Skeletal muscle tissue (tissue), 4 donors: ENCODE results near the gene WBP11. TPM values are rescaled to one million over a fixed set of nuclear protein-coding genes. Genes with fewer than 3 reads are reported as not detected.

Source experiments
- H3K27ac ChIP-seq: one replicate; pipeline ENCODE4 v1.7.0; 2013; ENCODE audit warnings: mild to moderate bottlenecking, low read depth, low read length, inconsistent platforms
- H3K27me3 ChIP-seq, 3 donors: one replicate each; pipeline ENCODE4 v1.7.0; 2013; ENCODE audit warnings: low read length in 3 of 3; ENCODE audit not compliant: control insufficient read depth in 3 of 3, insufficient read depth in 3 of 3
- H3K36me3 ChIP-seq, 3 donors: one replicate each; pipeline ENCODE4 v1.7.0; 2013; ENCODE audit warnings: low read length in 3 of 3; ENCODE audit not compliant: control insufficient read depth in 3 of 3, insufficient read depth in 3 of 3
- H3K4me1 ChIP-seq, 3 donors: one replicate each; pipeline ENCODE4 v1.7.0; 2013; ENCODE audit warnings: low read length in 3 of 3, mild to moderate bottlenecking in 3 of 3; ENCODE audit not compliant: control insufficient read depth in 3 of 3, insufficient read depth in 3 of 3
- H3K4me3 ChIP-seq, 3 donors: one replicate each; pipeline ENCODE4 v1.7.0; 2013; ENCODE audit warnings: low read length in 3 of 3
- H3K9ac ChIP-seq, 3 donors: one replicate each; pipeline ENCODE4 v1.7.0; 2013; ENCODE audit warnings: low read length in 3 of 3, mild to moderate bottlenecking in 3 of 3, moderate library complexity in 2 of 3, low read depth in 1 of 3
- H3K9me3 ChIP-seq, 3 donors: one replicate each; pipeline ENCODE4 v1.7.0; 2013; ENCODE audit warnings: low read length in 3 of 3; ENCODE audit not compliant: control insufficient read depth in 3 of 3
- total RNA-seq: library from RNA; depleted of rRNA; stranded (reverse); fragments of >200 nt; gene quantifications from one replicate; pipeline ENCODE4 v1.2.3, GENCODE V29; 2014
- donor health status: Osteomylitis.

WBP11 gene
- total RNA-seq, result 7.8 TPM

GRCh38 chr12:14803011-14803829, at the start of gene WBP11, which contains the start of gene C12orf60:
Gene WBP11, minus strand, starts transcription at chr12:14803478. Its CDS starts 2,095 bp downstream, at chr12:14801383.
Gene C12orf60, plus strand, starts transcription at chr12:14803670. Its CDS starts 19,266 bp downstream, at chr12:14822936.
- H3K9me3 ChIP-seq, result no peaks in the 10 kb centered on the region
- peak within 1 kb of the TSS; percentile 95 to 99 (median 97) for H3K9ac ChIP-seq
- H3K4me3 ChIP-seq, result peak within 1 kb of the TSS; percentile 96 to 97 (median 96)
- H3K27ac ChIP-seq, result peak within 1 kb of the TSS; percentile 96
- H3K4me1 ChIP-seq, result peaks cover 4 to 16% (median 6%) of the 10 kb centered on the region in 3 donors
- peaks cover 6 to 14% (median 13%) of the 10 kb centered on the region in 3 donors for H3K36me3 ChIP-seq
- H3K27me3 ChIP-seq, result no peaks in the 10 kb centered on the region

GRCh38 chr12:14852880-14853279, 49.6 kb upstream of the WBP11 start:
- H3K9ac ChIP-seq, result no peak overlapping the region
- H3K4me3 ChIP-seq, result no peak overlapping the region
- no peak overlapping the region for H3K27ac ChIP-seq
- H3K9me3 ChIP-seq, result no peaks in the 10 kb centered on the region
- no peaks in the 10 kb centered on the region for H3K36me3 ChIP-seq
- no peaks in the 10 kb centered on the region for H3K27me3 ChIP-seq
- peaks cover 0 to 4% (median 0%) of the 10 kb centered on the region in 3 donors for H3K4me1 ChIP-seq

- Histone ChIP-seq H3K27ac (peak overlapping the region; percentile 14), H3K36me3 (no peaks in the 10 kb centered on the region), H3K9me3 (no peaks in the 10 kb centered on the region), H3K4me1 (peaks cover 0 to 9% (median 0%) of the 10 kb centered on the region in 3 donors), H3K4me3 (no peak overlapping the region), H3K9ac (no peak overlapping the region), H3K27me3 (no peaks in the 10 kb centered on the region)
Observed at GRCh38 chr12:14850929-14851663, 47.8 kb upstream of the WBP11 start.

GRCh38 chr12:14849661-14850060, 46.4 kb upstream of the WBP11 start:
- no peak overlapping the region for H3K4me3 ChIP-seq
- no peaks in the 10 kb centered on the region for H3K36me3 ChIP-seq
- no peaks in the 10 kb centered on the region for H3K9me3 ChIP-seq
- H3K27ac ChIP-seq, result peak overlapping the region; percentile 14
- H3K9ac ChIP-seq, result no peak overlapping the region
- no peaks in the 10 kb centered on the region for H3K27me3 ChIP-seq
- peaks cover 0 to 9% (median 0%) of the 10 kb centered on the region in 3 donors for H3K4me1 ChIP-seq

- H3K4me3 ChIP-seq, result no peak overlapping the region
- H3K27ac ChIP-seq, result peak overlapping the region; percentile 11
- peaks cover 0 to 9% (median under 1%) of the 10 kb centered on the region in 3 donors for H3K4me1 ChIP-seq
- no peaks in the 10 kb centered on the region for H3K9me3 ChIP-seq
- H3K9ac ChIP-seq, result no peak overlapping the region
- no peaks in the 10 kb centered on the region for H3K36me3 ChIP-seq
- no peaks in the 10 kb centered on the region for H3K27me3 ChIP-seq
Observed at GRCh38 chr12:14846876-14847580, 43.8 kb upstream of the WBP11 start.

- Histone ChIP-seq H3K27me3 (no peaks in the 10 kb centered on the region), H3K9me3 (no peaks in the 10 kb centered on the region), H3K9ac (no peak overlapping the region), H3K27ac (no peak overlapping the region), H3K4me1 (peaks cover 4 to 16% (median 7%) of the 10 kb centered on the region in 3 donors), H3K4me3 (no peak overlapping the region), H3K36me3 (no peaks in the 10 kb centered on the region)
Observed at GRCh38 chr12:14846042-14846587, 42.8 kb upstream of the WBP11 start.

- Histone ChIP-seq H3K4me1 (peaks cover 4 to 16% (median 7%) of the 10 kb centered on the region in 3 donors), H3K4me3 (no peak overlapping the region), H3K27ac (no peak overlapping the region), H3K9ac (no peak overlapping the region), H3K27me3 (no peaks in the 10 kb centered on the region), H3K9me3 (no peaks in the 10 kb centered on the region), H3K36me3 (no peaks in the 10 kb centered on the region)
Observed at GRCh38 chr12:14845350-14845750, 42.1 kb upstream of the WBP11 start.

GRCh38 chr12:14844401-14844800, 41.1 kb upstream of the WBP11 start:
- H3K4me1 ChIP-seq, result peaks cover 4 to 16% (median 7%) of the 10 kb centered on the region in 3 donors
- no peak overlapping the region for H3K9ac ChIP-seq
- H3K36me3 ChIP-seq, result no peaks in the 10 kb centered on the region
- no peaks in the 10 kb centered on the region for H3K9me3 ChIP-seq
- no peak overlapping the region for H3K27ac ChIP-seq
- no peak overlapping the region for H3K4me3 ChIP-seq
- no peaks in the 10 kb centered on the region for H3K27me3 ChIP-seq

GRCh38 chr12:14843425-14843887, 40.2 kb upstream of the WBP11 start, which contains the start of gene ART4:
Gene ART4, minus strand, starts transcription at chr12:14843526. Its CDS starts 413 bp downstream, at chr12:14843113.
- Histone ChIP-seq H3K4me1 (peaks cover 4 to 16% (median 7%) of the 10 kb centered on the region in 3 donors), H3K4me3 (no peak within 1 kb of the TSS), H3K27me3 (no peaks in the 10 kb centered on the region), H3K27ac (peak within 1 kb of the TSS; percentile 3), H3K36me3 (no peaks in the 10 kb centered on the region), H3K9me3 (no peaks in the 10 kb centered on the region), H3K9ac (no peak within 1 kb of the TSS)
